Measurements from ENCODE around the gene FBXO46. TPM values are rescaled to one million over a fixed set of nuclear protein-coding genes. Genes with fewer than 3 reads are reported as not detected.

Gene FBXO46
- total RNA-seq (2022; extraction: Qiagen RNA extraction; ENCODE audit: low read depth) = 6.9 to 10.9 TPM (median 10.2 TPM) in 5 replicates

GRCh38 chr19:45730368-45731288, at the start of gene FBXO46:
Gene FBXO46 (minus strand): TSS chr19:45730896. CDS start chr19:45713495, 17,401 bp downstream.

GRCh38 chr19:45768984-45769782, 38.5 kb upstream of the FBXO46 start, which contains the start of gene SIX5:
Gene SIX5 (minus strand): TSS chr19:45769252. CDS start chr19:45768844, 408 bp downstream.

GRCh38 chr19:45733160-45733810, 2.6 kb upstream of the FBXO46 start, which contains the start of gene MEIOSIN:
Gene MEIOSIN (plus strand): TSS chr19:45733439. CDS start chr19:45735377, 1,938 bp downstream.

GRCh38 chr19:45692187-45693105, 38.2 kb downstream of the FBXO46 start, which contains the start of gene QPCTL:
Gene QPCTL (plus strand): TSS chr19:45692666. CDS start chr19:45692704, 38 bp downstream.

GRCh38 chr19:45691516-45692186, 39.0 kb downstream of the FBXO46 start, which contains the start of gene SNRPD2:
Gene SNRPD2 (minus strand): TSS chr19:45691953. CDS start chr19:45691888, 65 bp downstream.

GRCh38 chr19:45667620-45668341, 62.9 kb downstream of the FBXO46 start, which contains the start of gene GIPR:
Gene GIPR (plus strand): TSS chr19:45668221. CDS start chr19:45669521, 1,300 bp downstream.

Other genes with a start within 250 kb of the FBXO46 start
- 10.7 to 18.4 TPM (median 12.8 TPM) in 5 replicates for gene RTN2, start 233.8 kb downstream of the FBXO46 start, total RNA-seq (2022; extraction: Qiagen RNA extraction; ENCODE audit: low read depth)
- gene PPM1N, start 232.5 kb downstream of the FBXO46 start, total RNA-seq (2022; extraction: Qiagen RNA extraction; ENCODE audit: low read depth) = 6.9 to 9.6 TPM (median 8.7 TPM) in 5 replicates
- 200 to 267 TPM (median 250 TPM) in 5 replicates for gene VASP, start 223.4 kb downstream of the FBXO46 start, total RNA-seq (2022; extraction: Qiagen RNA extraction; ENCODE audit: low read depth)
- 12.7 to 20.1 TPM (median 18.1 TPM) in 5 replicates for gene OPA3, start 146.1 kb downstream of the FBXO46 start, total RNA-seq (2022; extraction: Qiagen RNA extraction; ENCODE audit: low read depth)
- 0.14 to 0.34 TPM (median 0.27 TPM) in 5 replicates for gene GPR4, start 128.7 kb downstream of the FBXO46 start, total RNA-seq (2022; extraction: Qiagen RNA extraction; ENCODE audit: low read depth)
- gene EML2, start 91.5 kb downstream of the FBXO46 start, total RNA-seq (2022; extraction: Qiagen RNA extraction; ENCODE audit: low read depth) = 17.2 to 24.8 TPM (median 22.8 TPM) in 5 replicates
- gene GIPR, start 62.7 kb downstream of the FBXO46 start, total RNA-seq (2022; extraction: Qiagen RNA extraction; ENCODE audit: low read depth) = 2.4 to 5.1 TPM (median 3.9 TPM) in 5 replicates
- 743 to 1,005 TPM (median 782 TPM) in 5 replicates for gene SNRPD2, start 38.9 kb downstream of the FBXO46 start, total RNA-seq (2022; extraction: Qiagen RNA extraction; ENCODE audit: low read depth)
- gene QPCTL, start 38.2 kb downstream of the FBXO46 start, total RNA-seq (2022; extraction: Qiagen RNA extraction; ENCODE audit: low read depth) = 7.3 to 9.5 TPM (median 8.6 TPM) in 5 replicates
- 0.05 to 0.23 TPM (median 0.06 TPM) in 3 of 5 replicates, not detected in the others for gene MEIOSIN, start 2.5 kb upstream of the FBXO46 start, total RNA-seq (2022; extraction: Qiagen RNA extraction; ENCODE audit: low read depth)
- gene SIX5, start 38.4 kb upstream of the FBXO46 start, total RNA-seq (2022; extraction: Qiagen RNA extraction; ENCODE audit: low read depth) = 17.0 to 28.2 TPM (median 24.1 TPM) in 5 replicates
- gene DMPK, start 51.6 kb upstream of the FBXO46 start, total RNA-seq (2022; extraction: Qiagen RNA extraction; ENCODE audit: low read depth) = 36.2 to 49.7 TPM (median 47.1 TPM) in 5 replicates
- 24.9 to 39.2 TPM (median 32.4 TPM) in 5 replicates for gene DMWD, start 61.9 kb upstream of the FBXO46 start, total RNA-seq (2022; extraction: Qiagen RNA extraction; ENCODE audit: low read depth)
- not detected in 5 replicates for gene RSPH6A, start 84.4 kb upstream of the FBXO46 start, total RNA-seq (2022; extraction: Qiagen RNA extraction; ENCODE audit: low read depth)
- gene SYMPK, start 132.3 kb upstream of the FBXO46 start, total RNA-seq (2022; extraction: Qiagen RNA extraction; ENCODE audit: low read depth) = 55.7 to 77.3 TPM (median 73.2 TPM) in 5 replicates
- 0.50 to 0.97 TPM (median 0.67 TPM) in 5 replicates for gene FOXA3, start 133.4 kb upstream of the FBXO46 start, total RNA-seq (2022; extraction: Qiagen RNA extraction; ENCODE audit: low read depth)
- 23.1 to 35.0 TPM (median 33.2 TPM) in 5 replicates for gene IRF2BP1, start 155.2 kb upstream of the FBXO46 start, total RNA-seq (2022; extraction: Qiagen RNA extraction; ENCODE audit: low read depth)
- 6.1 to 9.6 TPM (median 8.7 TPM) in 5 replicates for gene MYPOP, start 171.7 kb upstream of the FBXO46 start, total RNA-seq (2022; extraction: Qiagen RNA extraction; ENCODE audit: low read depth)
- gene NANOS2, start 183.9 kb upstream of the FBXO46 start, total RNA-seq (2022; extraction: Qiagen RNA extraction; ENCODE audit: low read depth) = not detected in 5 replicates
- gene NOVA2, start 243.0 kb upstream of the FBXO46 start, total RNA-seq (2022; extraction: Qiagen RNA extraction; ENCODE audit: low read depth) = 0.05 to 0.14 TPM (median 0.13 TPM) in 5 replicates

Data from A549 treated with GW870086 at 1 μM for 4 hours (cell line).